Left ventricle myocardium inferior (tissue), 1 donor: ENCODE measurements around the gene CAMSAP2. TPM values are rescaled to one million over a fixed set of nuclear protein-coding genes. Genes with fewer than 3 reads are reported as not detected.

Experiments
- DNase-seq: peaks from one replicate; pipeline ENCODE4 v3.0.0-alpha.2; 2020
- H3K27ac ChIP-seq: fragments of 200-600 bp; replicated peaks from 2 replicates; pipeline ENCODE4 v1.8.0; 2021
- H3K27me3 ChIP-seq: fragments of 200-600 bp; 2 replicates; pipeline ENCODE4 v1.8.0; 2021; ENCODE audit warnings: low read depth
- H3K36me3 ChIP-seq: fragments of 200-600 bp; 2 replicates; pipeline ENCODE4 v1.8.0; 2021
- H3K4me1 ChIP-seq: fragments of 200-600 bp; 2 replicates; pipeline ENCODE4 v1.8.0; 2021
- H3K4me3 ChIP-seq: fragments of 200-600 bp; 2 replicates; pipeline ENCODE4 v1.8.0; 2021; ENCODE audit warnings: mild to moderate bottlenecking, moderate library complexity
- H3K9me3 ChIP-seq: fragments of 200-600 bp; replicated peaks from 2 replicates; pipeline ENCODE4 v1.8.0; 2021
- intact Hi-C: fragments of 100-400 bp; cut with micrococcal nuclease; formaldehyde crosslinking; loops from one replicate; pipeline ENCODE4 v1.11.0; 2022
- total RNA-seq: library from RNA; stranded (reverse); fragmentation: NEBNext Ultra II Directional; extraction: Animal tissue kit (Norgen Biotek cat#: 25700); gene quantifications from one replicate; pipeline ENCODE4 v1.2.1, GENCODE V29; 2021
- TF ChIP-seq, protein P1 (sequence below): fragments of 200-600 bp; IDR thresholded peaks from 2 replicates; pipeline ENCODE4 v1.8.0; 2021; ENCODE audit warnings: antibody characterized with exemption, mild to moderate bottlenecking, borderline replicate concordance
- donor health status: DM: no; HTN: yes; CAD: no; lungs with severe emphysema.

CAMSAP2 gene
- total RNA-seq, 1 donor from 2014 or later, result 34.1 TPM

DNA sequence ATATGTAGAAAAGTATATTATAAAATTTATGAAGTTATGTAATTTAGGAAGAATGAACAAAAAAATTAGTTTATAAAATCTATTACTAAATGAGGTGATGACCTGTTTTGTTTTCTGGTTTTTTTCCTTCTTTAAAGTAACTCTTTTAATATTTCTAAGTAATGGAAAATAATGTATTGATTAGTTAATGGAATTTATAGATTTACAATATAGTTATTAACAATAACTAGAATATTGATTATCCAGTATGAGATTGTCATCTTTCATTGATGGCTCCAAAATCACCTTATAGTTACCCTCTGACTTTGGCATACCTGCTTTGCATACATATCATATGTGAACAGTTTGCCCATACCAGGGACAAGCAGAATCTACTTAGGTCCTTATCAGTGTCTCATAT lies 23.4 kb downstream of the CAMSAP2 start:
- intact Hi-C loops, result no loop called here
- H3K27me3 ChIP-seq, result no peaks in the 10 kb centered on the region
- H3K9me3 ChIP-seq, result no peaks in the 10 kb centered on the region
- no peak overlapping the region for H3K27ac ChIP-seq
- peaks cover 33% of the 10 kb centered on the region for H3K36me3 ChIP-seq
- TF ChIP-seq, protein P1, sequence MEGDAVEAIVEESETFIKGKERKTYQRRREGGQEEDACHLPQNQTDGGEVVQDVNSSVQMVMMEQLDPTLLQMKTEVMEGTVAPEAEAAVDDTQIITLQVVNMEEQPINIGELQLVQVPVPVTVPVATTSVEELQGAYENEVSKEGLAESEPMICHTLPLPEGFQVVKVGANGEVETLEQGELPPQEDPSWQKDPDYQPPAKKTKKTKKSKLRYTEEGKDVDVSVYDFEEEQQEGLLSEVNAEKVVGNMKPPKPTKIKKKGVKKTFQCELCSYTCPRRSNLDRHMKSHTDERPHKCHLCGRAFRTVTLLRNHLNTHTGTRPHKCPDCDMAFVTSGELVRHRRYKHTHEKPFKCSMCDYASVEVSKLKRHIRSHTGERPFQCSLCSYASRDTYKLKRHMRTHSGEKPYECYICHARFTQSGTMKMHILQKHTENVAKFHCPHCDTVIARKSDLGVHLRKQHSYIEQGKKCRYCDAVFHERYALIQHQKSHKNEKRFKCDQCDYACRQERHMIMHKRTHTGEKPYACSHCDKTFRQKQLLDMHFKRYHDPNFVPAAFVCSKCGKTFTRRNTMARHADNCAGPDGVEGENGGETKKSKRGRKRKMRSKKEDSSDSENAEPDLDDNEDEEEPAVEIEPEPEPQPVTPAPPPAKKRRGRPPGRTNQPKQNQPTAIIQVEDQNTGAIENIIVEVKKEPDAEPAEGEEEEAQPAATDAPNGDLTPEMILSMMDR, result no peak
- peaks cover 19% of the 10 kb centered on the region for H3K4me1 ChIP-seq
- no peak for DNase-seq
- no peak overlapping the region for H3K4me3 ChIP-seq

DNA sequence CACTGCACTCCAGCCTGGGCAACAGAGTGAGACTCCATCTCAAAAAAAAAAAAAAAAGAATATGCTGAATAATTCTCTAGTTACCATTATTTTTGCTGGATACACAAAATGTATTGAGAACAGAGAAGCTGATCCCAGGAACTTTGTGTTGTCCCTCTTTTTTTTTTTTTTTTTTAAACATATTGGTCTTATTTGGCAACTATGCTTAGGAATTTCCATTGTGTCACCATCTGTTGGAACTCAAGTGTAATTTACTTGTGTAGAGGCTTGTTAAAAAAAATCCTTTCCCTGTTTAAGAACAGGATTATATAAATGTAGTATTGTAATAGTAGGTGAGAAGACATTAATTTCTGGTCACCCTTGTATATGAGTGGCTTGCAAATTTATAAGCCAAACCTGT lies 28.6 kb downstream of the CAMSAP2 start:
- Histone ChIP-seq H3K9me3 (no peaks in the 10 kb centered on the region), H3K27ac (no peak overlapping the region), H3K4me3 (no peak overlapping the region), H3K27me3 (no peaks in the 10 kb centered on the region), H3K36me3 (peaks cover 27% of the 10 kb centered on the region), H3K4me1 (peaks cover 3% of the 10 kb centered on the region)
- TF ChIP-seq, protein P1, result no peak
- DNase-seq, result no peak
- intact Hi-C loops, result no loop called here

DNA sequence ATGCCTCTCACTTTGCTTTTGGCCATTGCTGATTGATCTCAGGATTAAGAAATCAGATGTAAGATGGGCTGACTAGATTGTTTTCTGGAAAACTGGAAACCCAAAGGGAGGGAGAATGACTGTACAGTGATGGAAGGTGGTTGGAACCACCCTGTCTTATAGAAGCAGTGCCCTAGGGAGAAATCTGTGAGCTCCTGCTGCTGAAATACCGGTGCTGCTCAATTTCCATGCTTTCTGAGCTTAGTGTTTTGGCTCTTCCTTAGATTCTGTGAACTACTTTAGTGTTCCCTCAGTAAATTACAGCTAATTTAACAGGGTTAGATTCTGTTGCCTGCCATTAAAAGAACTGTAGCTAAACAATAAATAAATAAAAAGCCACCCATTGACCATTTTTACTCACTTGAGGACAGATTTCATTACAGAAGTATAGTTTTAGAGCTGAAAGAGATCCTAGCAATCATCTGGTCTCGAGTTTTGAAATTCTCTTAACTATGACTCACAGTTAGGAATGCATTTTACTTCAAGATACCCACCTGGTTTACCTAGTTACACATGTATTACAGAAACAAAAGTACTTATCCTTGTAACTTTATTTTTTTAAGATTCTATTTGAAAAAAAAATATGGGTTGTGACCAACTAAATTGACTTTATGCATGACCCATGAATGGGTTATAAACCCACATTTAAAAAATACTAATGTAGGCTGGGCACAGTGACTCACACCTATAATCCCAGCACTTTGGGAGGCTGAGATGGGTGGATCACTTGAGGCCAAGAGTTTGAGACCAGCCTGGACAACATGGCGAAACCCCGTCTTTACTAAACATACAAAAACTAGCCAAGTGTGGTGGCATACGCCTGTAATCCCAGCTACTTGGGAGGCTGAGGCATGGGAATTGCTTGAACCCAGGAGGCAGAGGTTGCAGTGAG lies 33.2 kb downstream of the CAMSAP2 start:
- Histone ChIP-seq H3K27ac (no peak overlapping the region), H3K27me3 (no peaks in the 10 kb centered on the region), H3K4me1 (peaks cover 35% of the 10 kb centered on the region), H3K9me3 (no peaks in the 10 kb centered on the region), H3K4me3 (no peak overlapping the region), H3K36me3 (peaks cover 10% of the 10 kb centered on the region)
- DNase-seq, result no peak
- intact Hi-C loops, result no loop called here
- TF ChIP-seq, protein P1, result no peak

- H3K4me1 ChIP-seq, result peaks cover 45% of the 10 kb centered on the region
Measured at GRCh38 chr1:200774311-200774710, 35.6 kb downstream of the CAMSAP2 start.

DNA sequence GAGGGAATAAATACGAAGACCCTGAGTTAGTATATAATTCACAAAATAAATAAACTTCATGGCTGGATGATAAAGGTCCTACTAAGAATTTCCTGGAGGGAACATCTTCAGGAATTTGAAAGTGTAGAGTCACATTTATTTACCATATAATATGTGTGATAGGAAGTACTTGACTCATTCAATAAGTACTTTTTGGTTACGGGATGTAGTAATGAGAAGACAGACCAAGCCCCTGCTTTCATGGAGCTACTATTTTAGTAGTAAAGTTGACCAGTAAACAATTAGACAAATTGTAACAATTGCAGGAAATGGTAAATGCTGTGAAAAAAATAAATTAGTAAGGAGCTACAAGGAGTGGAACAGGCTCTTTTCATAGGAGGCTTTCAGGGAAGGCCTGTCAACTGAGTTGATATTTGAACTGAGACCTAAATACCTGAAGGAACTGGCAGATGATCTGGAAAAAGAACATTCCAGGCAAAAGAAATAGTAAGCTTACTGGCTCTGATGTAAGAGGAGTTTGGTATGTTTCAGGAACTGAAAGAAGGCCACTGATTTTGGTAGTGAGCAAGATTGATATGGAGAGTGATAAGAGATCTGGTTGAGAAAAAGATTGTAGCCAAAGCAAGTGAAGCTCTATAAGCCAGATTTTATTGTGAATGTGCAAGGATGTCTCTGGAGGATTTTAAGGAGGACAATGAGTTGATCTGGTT lies 36.2 kb downstream of the CAMSAP2 start:
- peaks cover 3% of the 10 kb centered on the region for H3K36me3 ChIP-seq
- no peaks in the 10 kb centered on the region for H3K27me3 ChIP-seq
- TF ChIP-seq, protein P1, result no peak
- no peak for DNase-seq
- peak overlapping the region; percentile 39 for H3K27ac ChIP-seq
- no peaks in the 10 kb centered on the region for H3K9me3 ChIP-seq
- H3K4me1 ChIP-seq, result peaks cover 50% of the 10 kb centered on the region
- no peak overlapping the region for H3K4me3 ChIP-seq
- intact Hi-C loops, result no loop called here

More at GRCh38 chr1:200774311-200774710, 35.6 kb downstream of the CAMSAP2 start:
- no peak overlapping the region for H3K4me3 ChIP-seq
- intact Hi-C loops, result no loop called here
- peak overlapping the region; percentile 39 for H3K27ac ChIP-seq
- no peaks in the 10 kb centered on the region for H3K27me3 ChIP-seq
- TF ChIP-seq, protein P1, result no peak
- no peak for DNase-seq
- H3K36me3 ChIP-seq, result peaks cover 5% of the 10 kb centered on the region
- no peaks in the 10 kb centered on the region for H3K9me3 ChIP-seq
